K562 (cell line): ENCODE data around the gene CCND3. TPM values are rescaled to one million over a fixed set of nuclear protein-coding genes. Genes with fewer than 3 reads are reported as not detected.
A peak's percentile ranks its signal among the peaks of the same experiment; 100 is the strongest.

Source experiments
- HOXB6 ChIP-seq: fragments of 250-450 bp; sonication (Bioruptor Pico); IDR thresholded peaks from 2 replicates; pipeline ENCODE4 v1.5.1; 2022; ENCODE audit warnings: mild to moderate bottlenecking, borderline replicate concordance
- MCM7 ChIP-seq, 2 experiments: fragments of 450-650 bp; IDR thresholded peaks; 2 replicates each; pipeline ENCODE4 v1.6.1; 2016 to 2018
- SMARCA4 ChIP-seq: fragments of 450-650 bp; IDR thresholded peaks from 2 replicates; pipeline ENCODE4 v1.6.1; 2016
- ZNF239 ChIP-seq: fragments of 250-450 bp; sonication (Bioruptor Pico); IDR thresholded peaks from 2 replicates; pipeline ENCODE4 v1.4.0; 2020; ENCODE audit warnings: mild to moderate bottlenecking
- ZNF778 ChIP-seq: fragments of 450-650 bp; formaldehyde crosslinking; IDR thresholded peaks from 2 replicates; pipeline ENCODE4 v1.4.0; 2020; ENCODE audit warnings: mild to moderate bottlenecking, moderate library complexity
- polyA plus RNA-seq, 8 experiments: library from polyadenylated mRNA; depleted of rRNA in 4 of 8; stranded (reverse) in 5 of 8; unstranded in 3 of 8; fragments of >200 nt; fragmentation: Nextera tagmentation in 2 of 8; fragmentation: Illumina TruSeq in 1 of 8; extraction: Ambion mirVana in 2 of 8; extraction: Trizol in 1 of 8; gene quantifications; 2 replicates each; pipeline versions ENCODE4 v1.2.1 to v1.2.3, GENCODE V29; 2011 to 2014; ENCODE audit warnings: inconsistent platforms in 1 of 8, missing spikeins in 1 of 8
- total RNA-seq, 7 experiments: library from RNA; depleted of rRNA in 6 of 7; stranded (reverse); fragments of >200 nt in 6 of 7; fragmentation: Illumina TruSeq in 2 of 7; extraction: Trizol in 2 of 7; gene quantifications; 2 replicates each; pipeline versions ENCODE4 v1.2.1 to v1.2.3, GENCODE V29; 2011 to 2021; ENCODE audit warnings: low replicate concordance in 1 of 7
- TF ChIP-seq, protein P1 (sequence below): fragments of 150-350 bp; IDR thresholded peaks from 2 replicates; pipeline ENCODE4 v1.6.1; 2014; ENCODE audit warnings: low read depth, mild to moderate bottlenecking, low read length, borderline replicate concordance
- TF ChIP-seq, protein P2 (sequence below): fragments of 250-450 bp; sonication (Bioruptor Pico); IDR thresholded peaks from 2 replicates; pipeline ENCODE4 v1.8.0; 2021; ENCODE audit warnings: mild to moderate bottlenecking, moderate library complexity
- TF ChIP-seq, protein P3 (sequence below): sonication (generic); formaldehyde crosslinking; IDR thresholded peaks from 2 replicates; pipeline ENCODE4 v1.8.0; 2022; ENCODE audit warnings: mild to moderate bottlenecking, missing genetic modification reagents, borderline replicate concordance
- TF ChIP-seq, protein P4 (sequence below): fragments of 200-800 bp; sonication (Bioruptor generic); IDR thresholded peaks from 2 replicates; pipeline ENCODE4 v1.6.1; 2017; ENCODE audit warnings: missing genetic modification characterization, missing compliant biosample characterization
- TF ChIP-seq, protein P5 (sequence below): fragments of 250-450 bp; sonication (Bioruptor Pico); IDR thresholded peaks from 2 replicates; pipeline ENCODE4 v1.5.0; 2020; ENCODE audit warnings: mild to moderate bottlenecking
- TF ChIP-seq, protein P6 (sequence below): sonication (generic); formaldehyde crosslinking; IDR thresholded peaks from 2 replicates; pipeline ENCODE4 v1.8.0; 2022; ENCODE audit warnings: mild to moderate bottlenecking, missing genetic modification reagents

Gene CCND3
- total and polyA plus RNA-seq, 9 of the 15 experiments (the other 6 are each of a cell fraction or from before 2014, with no cell fraction given): 21.5 to 204 (median 97.4) TPM

DNA sequence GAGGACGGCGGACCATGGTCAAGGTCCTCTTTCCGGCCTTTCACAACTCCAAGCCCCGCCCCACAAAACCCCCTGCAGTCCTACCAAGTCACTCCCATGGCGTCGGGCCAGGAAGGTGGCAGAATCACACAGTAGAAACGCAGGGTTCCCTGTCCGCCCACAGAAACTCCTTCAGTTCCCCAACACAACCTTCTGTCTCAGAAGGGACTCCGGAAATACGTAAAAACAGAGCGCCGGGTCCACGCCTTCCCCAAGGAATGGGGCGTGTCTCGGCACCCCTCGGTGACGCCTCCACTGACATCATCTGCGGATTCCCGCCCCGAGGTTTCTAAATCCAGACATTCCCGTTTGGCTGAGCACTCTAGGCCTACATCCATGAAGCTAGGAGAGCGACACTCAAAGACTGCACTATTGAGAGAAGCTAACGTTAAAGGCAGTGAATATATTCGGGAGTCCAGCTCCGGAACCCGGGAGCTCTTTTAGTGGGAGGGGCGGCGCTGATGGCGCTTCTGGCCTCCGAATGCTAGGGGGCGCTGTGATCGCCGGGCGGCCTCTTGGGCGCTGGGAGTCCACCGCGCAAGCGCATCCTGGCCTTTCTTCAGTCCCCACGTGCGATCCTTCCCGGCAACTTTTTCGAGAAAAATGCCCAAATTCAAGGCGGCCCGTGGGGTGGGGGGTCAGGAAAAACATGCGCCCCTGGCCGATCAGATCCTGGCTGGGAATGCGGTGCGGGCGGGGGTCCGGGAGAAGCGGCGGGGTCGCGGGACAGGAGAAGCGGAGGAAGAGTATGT is 20.5 kb downstream of the CCND3 start, which contains the start of the genes BYSL and MED20 (continued):
- TF ChIP-seq, protein P1, sequence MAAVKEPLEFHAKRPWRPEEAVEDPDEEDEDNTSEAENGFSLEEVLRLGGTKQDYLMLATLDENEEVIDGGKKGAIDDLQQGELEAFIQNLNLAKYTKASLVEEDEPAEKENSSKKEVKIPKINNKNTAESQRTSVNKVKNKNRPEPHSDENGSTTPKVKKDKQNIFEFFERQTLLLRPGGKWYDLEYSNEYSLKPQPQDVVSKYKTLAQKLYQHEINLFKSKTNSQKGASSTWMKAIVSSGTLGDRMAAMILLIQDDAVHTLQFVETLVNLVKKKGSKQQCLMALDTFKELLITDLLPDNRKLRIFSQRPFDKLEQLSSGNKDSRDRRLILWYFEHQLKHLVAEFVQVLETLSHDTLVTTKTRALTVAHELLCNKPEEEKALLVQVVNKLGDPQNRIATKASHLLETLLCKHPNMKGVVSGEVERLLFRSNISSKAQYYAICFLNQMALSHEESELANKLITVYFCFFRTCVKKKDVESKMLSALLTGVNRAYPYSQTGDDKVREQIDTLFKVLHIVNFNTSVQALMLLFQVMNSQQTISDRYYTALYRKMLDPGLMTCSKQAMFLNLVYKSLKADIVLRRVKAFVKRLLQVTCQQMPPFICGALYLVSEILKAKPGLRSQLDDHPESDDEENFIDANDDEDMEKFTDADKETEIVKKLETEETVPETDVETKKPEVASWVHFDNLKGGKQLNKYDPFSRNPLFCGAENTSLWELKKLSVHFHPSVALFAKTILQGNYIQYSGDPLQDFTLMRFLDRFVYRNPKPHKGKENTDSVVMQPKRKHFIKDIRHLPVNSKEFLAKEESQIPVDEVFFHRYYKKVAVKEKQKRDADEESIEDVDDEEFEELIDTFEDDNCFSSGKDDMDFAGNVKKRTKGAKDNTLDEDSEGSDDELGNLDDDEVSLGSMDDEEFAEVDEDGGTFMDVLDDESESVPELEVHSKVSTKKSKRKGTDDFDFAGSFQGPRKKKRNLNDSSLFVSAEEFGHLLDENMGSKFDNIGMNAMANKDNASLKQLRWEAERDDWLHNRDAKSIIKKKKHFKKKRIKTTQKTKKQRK: no peak
- TF ChIP-seq, protein P2, sequence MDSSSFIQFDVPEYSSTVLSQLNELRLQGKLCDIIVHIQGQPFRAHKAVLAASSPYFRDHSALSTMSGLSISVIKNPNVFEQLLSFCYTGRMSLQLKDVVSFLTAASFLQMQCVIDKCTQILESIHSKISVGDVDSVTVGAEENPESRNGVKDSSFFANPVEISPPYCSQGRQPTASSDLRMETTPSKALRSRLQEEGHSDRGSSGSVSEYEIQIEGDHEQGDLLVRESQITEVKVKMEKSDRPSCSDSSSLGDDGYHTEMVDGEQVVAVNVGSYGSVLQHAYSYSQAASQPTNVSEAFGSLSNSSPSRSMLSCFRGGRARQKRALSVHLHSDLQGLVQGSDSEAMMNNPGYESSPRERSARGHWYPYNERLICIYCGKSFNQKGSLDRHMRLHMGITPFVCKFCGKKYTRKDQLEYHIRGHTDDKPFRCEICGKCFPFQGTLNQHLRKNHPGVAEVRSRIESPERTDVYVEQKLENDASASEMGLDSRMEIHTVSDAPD: no peak
- TF ChIP-seq HOXB6 (CRISPR knock-in tag): no peak
- TF ChIP-seq, protein P3, sequence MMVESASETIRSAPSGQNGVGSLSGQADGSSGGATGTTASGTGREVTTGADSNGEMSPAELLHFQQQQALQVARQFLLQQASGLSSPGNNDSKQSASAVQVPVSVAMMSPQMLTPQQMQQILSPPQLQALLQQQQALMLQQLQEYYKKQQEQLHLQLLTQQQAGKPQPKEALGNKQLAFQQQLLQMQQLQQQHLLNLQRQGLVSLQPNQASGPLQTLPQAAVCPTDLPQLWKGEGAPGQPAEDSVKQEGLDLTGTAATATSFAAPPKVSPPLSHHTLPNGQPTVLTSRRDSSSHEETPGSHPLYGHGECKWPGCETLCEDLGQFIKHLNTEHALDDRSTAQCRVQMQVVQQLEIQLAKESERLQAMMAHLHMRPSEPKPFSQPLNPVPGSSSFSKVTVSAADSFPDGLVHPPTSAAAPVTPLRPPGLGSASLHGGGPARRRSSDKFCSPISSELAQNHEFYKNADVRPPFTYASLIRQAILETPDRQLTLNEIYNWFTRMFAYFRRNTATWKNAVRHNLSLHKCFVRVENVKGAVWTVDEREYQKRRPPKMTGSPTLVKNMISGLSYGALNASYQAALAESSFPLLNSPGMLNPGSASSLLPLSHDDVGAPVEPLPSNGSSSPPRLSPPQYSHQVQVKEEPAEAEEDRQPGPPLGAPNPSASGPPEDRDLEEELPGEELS (CRISPR knock-in tag): 0 out of 2 replicates have a peak, but pooled peaks have one; percentile 19
- no peak for TF ChIP-seq ZNF778 (CRISPR knock-in tag)
- TF ChIP-seq, protein P4, sequence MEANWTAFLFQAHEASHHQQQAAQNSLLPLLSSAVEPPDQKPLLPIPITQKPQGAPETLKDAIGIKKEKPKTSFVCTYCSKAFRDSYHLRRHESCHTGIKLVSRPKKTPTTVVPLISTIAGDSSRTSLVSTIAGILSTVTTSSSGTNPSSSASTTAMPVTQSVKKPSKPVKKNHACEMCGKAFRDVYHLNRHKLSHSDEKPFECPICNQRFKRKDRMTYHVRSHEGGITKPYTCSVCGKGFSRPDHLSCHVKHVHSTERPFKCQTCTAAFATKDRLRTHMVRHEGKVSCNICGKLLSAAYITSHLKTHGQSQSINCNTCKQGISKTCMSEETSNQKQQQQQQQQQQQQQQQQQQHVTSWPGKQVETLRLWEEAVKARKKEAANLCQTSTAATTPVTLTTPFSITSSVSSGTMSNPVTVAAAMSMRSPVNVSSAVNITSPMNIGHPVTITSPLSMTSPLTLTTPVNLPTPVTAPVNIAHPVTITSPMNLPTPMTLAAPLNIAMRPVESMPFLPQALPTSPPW: peak; percentile 67; the same call in 1 of the 2 replicates
- no peak for TF ChIP-seq ZNF239
- TF ChIP-seq, protein P5, sequence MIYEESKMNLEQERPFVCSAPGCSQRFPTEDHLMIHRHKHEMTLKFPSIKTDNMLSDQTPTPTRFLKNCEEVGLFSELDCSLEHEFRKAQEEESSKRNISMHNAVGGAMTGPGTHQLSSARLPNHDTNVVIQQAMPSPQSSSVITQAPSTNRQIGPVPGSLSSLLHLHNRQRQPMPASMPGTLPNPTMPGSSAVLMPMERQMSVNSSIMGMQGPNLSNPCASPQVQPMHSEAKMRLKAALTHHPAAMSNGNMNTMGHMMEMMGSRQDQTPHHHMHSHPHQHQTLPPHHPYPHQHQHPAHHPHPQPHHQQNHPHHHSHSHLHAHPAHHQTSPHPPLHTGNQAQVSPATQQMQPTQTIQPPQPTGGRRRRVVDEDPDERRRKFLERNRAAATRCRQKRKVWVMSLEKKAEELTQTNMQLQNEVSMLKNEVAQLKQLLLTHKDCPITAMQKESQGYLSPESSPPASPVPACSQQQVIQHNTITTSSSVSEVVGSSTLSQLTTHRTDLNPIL (CRISPR knock-in tag): no peak
- TF ChIP-seq, protein P6, sequence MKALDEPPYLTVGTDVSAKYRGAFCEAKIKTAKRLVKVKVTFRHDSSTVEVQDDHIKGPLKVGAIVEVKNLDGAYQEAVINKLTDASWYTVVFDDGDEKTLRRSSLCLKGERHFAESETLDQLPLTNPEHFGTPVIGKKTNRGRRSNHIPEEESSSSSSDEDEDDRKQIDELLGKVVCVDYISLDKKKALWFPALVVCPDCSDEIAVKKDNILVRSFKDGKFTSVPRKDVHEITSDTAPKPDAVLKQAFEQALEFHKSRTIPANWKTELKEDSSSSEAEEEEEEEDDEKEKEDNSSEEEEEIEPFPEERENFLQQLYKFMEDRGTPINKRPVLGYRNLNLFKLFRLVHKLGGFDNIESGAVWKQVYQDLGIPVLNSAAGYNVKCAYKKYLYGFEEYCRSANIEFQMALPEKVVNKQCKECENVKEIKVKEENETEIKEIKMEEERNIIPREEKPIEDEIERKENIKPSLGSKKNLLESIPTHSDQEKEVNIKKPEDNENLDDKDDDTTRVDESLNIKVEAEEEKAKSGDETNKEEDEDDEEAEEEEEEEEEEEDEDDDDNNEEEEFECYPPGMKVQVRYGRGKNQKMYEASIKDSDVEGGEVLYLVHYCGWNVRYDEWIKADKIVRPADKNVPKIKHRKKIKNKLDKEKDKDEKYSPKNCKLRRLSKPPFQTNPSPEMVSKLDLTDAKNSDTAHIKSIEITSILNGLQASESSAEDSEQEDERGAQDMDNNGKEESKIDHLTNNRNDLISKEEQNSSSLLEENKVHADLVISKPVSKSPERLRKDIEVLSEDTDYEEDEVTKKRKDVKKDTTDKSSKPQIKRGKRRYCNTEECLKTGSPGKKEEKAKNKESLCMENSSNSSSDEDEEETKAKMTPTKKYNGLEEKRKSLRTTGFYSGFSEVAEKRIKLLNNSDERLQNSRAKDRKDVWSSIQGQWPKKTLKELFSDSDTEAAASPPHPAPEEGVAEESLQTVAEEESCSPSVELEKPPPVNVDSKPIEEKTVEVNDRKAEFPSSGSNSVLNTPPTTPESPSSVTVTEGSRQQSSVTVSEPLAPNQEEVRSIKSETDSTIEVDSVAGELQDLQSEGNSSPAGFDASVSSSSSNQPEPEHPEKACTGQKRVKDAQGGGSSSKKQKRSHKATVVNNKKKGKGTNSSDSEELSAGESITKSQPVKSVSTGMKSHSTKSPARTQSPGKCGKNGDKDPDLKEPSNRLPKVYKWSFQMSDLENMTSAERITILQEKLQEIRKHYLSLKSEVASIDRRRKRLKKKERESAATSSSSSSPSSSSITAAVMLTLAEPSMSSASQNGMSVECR (CRISPR knock-in tag): peak; percentile 98
- TF ChIP-seq SMARCA4: no peak; the same call in 1 of the 2 replicates
- TF ChIP-seq MCM7 (IDR thresholded peaks at IDR 0.05): no peak
